Calu3 (cell line): ENCODE measurements around the gene DAZAP2. TPM values are rescaled to one million over a fixed set of nuclear protein-coding genes. Genes with fewer than 3 reads are reported as not detected.
"Not testable (repeated sequence)": the region's sequence is repeated elsewhere in the genome, so short reads cannot be mapped to it uniquely, and the experiment has no call there.

Experiments
- BruUV-seq: library from RNA; stranded (reverse); fragments of 400-500 nt; replicated peaks from 2 replicates; lab custom pipeline; 2021; lab: Mats Ljungman, UMichigan
- CTCF ChIA-PET: fragments of 300-600 bp; sonication (Branson Sonifier 250); formaldehyde crosslinking; loops from one replicate; lab custom pipeline; 2022; ENCODE audit warnings: antibody characterized with exemption; lab: Charles Lee
- DNase-seq: peaks from one replicate; pipeline ENCODE4 v3.0.0; 2022
- H3K27ac Mint-ChIP-seq: one replicate; pipeline ENCODE4 v1.8.0; 2022; ENCODE audit warnings: mixed read lengths; ENCODE audit not compliant: unreplicated experiment
- H3K27me3 Mint-ChIP-seq: one replicate; pipeline ENCODE4 v1.8.0; 2022; ENCODE audit warnings: mixed read lengths; ENCODE audit not compliant: unreplicated experiment
- H3K36me3 Mint-ChIP-seq: one replicate; pipeline ENCODE4 v1.8.0; 2022; ENCODE audit warnings: mild to moderate bottlenecking, moderate library complexity, mixed read lengths; ENCODE audit not compliant: insufficient read depth, unreplicated experiment
- H3K4me1 Mint-ChIP-seq: one replicate; pipeline ENCODE4 v1.8.0; 2022; ENCODE audit warnings: mild to moderate bottlenecking, low read depth, mixed read lengths; ENCODE audit not compliant: unreplicated experiment
- H3K4me3 Mint-ChIP-seq: one replicate; pipeline ENCODE4 v1.8.0; 2022; ENCODE audit warnings: mild to moderate bottlenecking, low read depth, moderate library complexity, mixed read lengths; ENCODE audit not compliant: unreplicated experiment
- H3K9me3 Mint-ChIP-seq: one replicate; pipeline ENCODE4 v1.8.0; 2022; ENCODE audit warnings: low read depth, mixed read lengths; ENCODE audit not compliant: unreplicated experiment
- CTCF ChIP-seq: fragments of 200-600 bp; IDR thresholded peaks from one replicate; pipeline ENCODE4 v1.8.0; 2022; ENCODE audit warnings: antibody characterized with exemption; ENCODE audit not compliant: unreplicated experiment
- intact Hi-C: fragments of 100-400 bp; cut with micrococcal nuclease; formaldehyde crosslinking; loops from one replicate; pipeline ENCODE4 v1.10.0; 2022; ENCODE audit not compliant: unreplicated experiment
- total RNA-seq: library from RNA; stranded (reverse); gene quantifications from 2 replicates; pipeline ENCODE4 v1.2.3, GENCODE V29; 2022

Gene DAZAP2
- total RNA-seq, 1 experiment from 2014 or later: 103 TPM

DNA sequence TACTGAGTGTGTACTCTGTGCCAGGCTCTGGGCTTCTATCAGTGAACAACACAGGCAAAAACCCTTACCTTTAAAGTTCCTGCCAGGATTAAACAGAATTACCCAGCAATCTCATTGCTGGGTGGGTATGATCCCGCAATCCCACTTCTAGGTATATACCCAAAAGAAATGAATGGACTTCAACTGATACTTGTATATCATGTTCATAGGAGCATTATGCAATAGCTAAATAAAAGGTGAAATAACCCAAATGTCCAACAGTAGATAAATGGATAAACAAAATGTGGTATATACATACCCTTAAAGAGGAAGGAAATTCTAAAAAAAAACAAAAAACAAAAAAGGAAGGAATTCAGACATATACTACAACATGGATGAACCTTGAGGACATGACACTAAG, 14.7 kb downstream of the DAZAP2 start:
- no peaks in the 10 kb centered on the region for H3K9me3 Mint-ChIP-seq
- peaks cover 13% of the 10 kb centered on the region for H3K36me3 Mint-ChIP-seq
- TF ChIP-seq CTCF: no peak
- CTCF ChIA-PET: no interaction called here
- no TSS peak for BruUV-seq
- intact Hi-C loops: no loop called here
- H3K27me3 Mint-ChIP-seq: no peaks in the 10 kb centered on the region
- no peak for DNase-seq
- no peak overlapping the region for H3K4me3 Mint-ChIP-seq
- H3K27ac Mint-ChIP-seq: no peak overlapping the region
- H3K4me1 Mint-ChIP-seq: no peaks in the 10 kb centered on the region

- H3K27ac Mint-ChIP-seq: no peak overlapping the region
Observed at GRCh38 chr12:51254536-51254935, 15.9 kb downstream of the DAZAP2 start.

GRCh38 chr12:51259600-51259999, 21.0 kb downstream of the DAZAP2 start:
- DNase-seq, H3K27ac Mint-ChIP-seq, intact Hi-C loops, H3K4me3 Mint-ChIP-seq, H3K9me3 Mint-ChIP-seq, H3K27me3 Mint-ChIP-seq, BruUV-seq, CTCF ChIA-PET, H3K4me1 Mint-ChIP-seq: not testable (repeated sequence)
- peaks cover 28% of the 10 kb centered on the region for H3K36me3 Mint-ChIP-seq

More at GRCh38 chr12:51254536-51254935, 15.9 kb downstream of the DAZAP2 start:
- no TSS peak for BruUV-seq
- DNase-seq: no peak
- Mint-ChIP-seq H3K27me3 (no peaks in the 10 kb centered on the region), H3K4me3 (no peak overlapping the region), H3K9me3 (no peaks in the 10 kb centered on the region), H3K4me1 (no peaks in the 10 kb centered on the region), H3K36me3 (peaks cover 15% of the 10 kb centered on the region)
- CTCF ChIA-PET: no interaction called here
- intact Hi-C loops: no loop called here
- TF ChIP-seq CTCF: no peak

DNA sequence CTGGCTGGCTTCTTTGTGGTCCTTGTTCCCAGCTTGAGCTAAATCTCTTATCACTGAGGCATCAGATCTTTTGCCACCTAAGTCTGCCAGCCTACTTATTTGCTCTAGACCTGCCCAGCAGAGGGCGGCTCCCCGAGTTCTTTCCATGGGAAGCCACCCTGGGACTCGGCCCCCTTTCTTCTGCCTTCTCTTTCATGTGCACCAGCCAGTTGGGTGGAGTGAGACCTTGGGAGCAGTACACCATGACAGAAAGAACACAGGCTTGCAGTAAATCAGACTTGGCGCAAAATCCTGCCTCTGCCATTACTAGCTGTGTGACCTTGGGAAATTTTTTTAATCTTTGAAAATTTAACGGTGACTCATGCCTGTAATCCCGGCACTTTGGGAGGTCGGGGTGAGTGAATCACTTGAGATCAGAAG, 24.1 kb downstream of the DAZAP2 start:
- CTCF ChIA-PET: interaction anchor here (0.6 to 2.1 kb wide), 3 partner anchors 24 to 476 kb away, joined by 3 to 22 read pairs (median 4); partner anchors contain the start of gene DAZAP2

More for the DNA sequence above, 24.1 kb downstream of the DAZAP2 start:
- intact Hi-C loops: loop anchor here (1.0 kb wide), 1 partner anchor 79 kb away; no protein-coding TSS in a partner anchor
- Mint-ChIP-seq H3K9me3 (no peaks in the 10 kb centered on the region), H3K27ac (no peak overlapping the region), H3K36me3 (peaks cover 35% of the 10 kb centered on the region), H3K4me1 (peaks cover 14% of the 10 kb centered on the region), H3K4me3 (no peak overlapping the region), H3K27me3 (no peaks in the 10 kb centered on the region)
- TF ChIP-seq CTCF: no peak
- no TSS peak for BruUV-seq
- peak; percentile 63 for DNase-seq
